ENCODE results near the gene FJX1. TPM values are rescaled to one million over a fixed set of nuclear protein-coding genes. Genes with fewer than 3 reads are reported as not detected.
"Not testable (repeated sequence)": the region's sequence is repeated elsewhere in the genome, so short reads cannot be mapped to it uniquely, and the experiment has no call there.

Gene FJX1
- polyA plus RNA-seq, 1 donor, result 6.0 TPM

DNA sequence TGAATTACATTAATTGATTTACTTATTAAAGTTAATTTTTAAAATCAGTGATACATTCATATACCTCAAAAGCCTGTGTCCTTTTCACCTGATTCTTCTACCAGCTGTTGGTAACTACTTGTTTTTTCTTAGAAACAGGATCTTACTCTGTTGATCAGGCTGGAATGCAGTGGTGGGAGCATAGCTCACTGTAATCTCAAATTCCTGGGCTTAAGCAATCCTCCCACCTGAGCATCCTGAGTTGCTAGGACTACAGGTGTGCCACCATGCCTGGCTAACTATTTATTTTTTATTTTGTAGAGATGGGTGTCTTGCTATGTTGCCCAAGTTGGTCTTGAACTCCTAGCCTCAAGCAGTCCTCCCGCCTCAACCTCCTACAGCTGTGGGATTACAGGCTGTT lies 49.0 kb downstream of the FJX1 start:
- DNase-seq (ENCODE audit: low read depth), result no peak

GRCh38 chr11:35668350-35668749 lies 50.1 kb downstream of the FJX1 start:
- DNase-seq (ENCODE audit: low read depth), result not testable (repeated sequence)

Other genes with a start within 250 kb of the FJX1 start
- 0.99 TPM for gene SLC1A2, start 198.9 kb upstream of the FJX1 start, polyA plus RNA-seq (ENCODE audit: insufficient read length)
- 12.1 TPM for gene PAMR1, start 92.8 kb upstream of the FJX1 start, polyA plus RNA-seq (ENCODE audit: insufficient read length)
- 37.7 TPM for gene TRIM44, start 44.3 kb downstream of the FJX1 start, polyA plus RNA-seq (ENCODE audit: insufficient read length)

All from forelimb muscle (tissue), 1 donor.